NCI-H1694 (cell line): ENCODE measurements around the gene A4GALT.

ENCODE experiments used
- DNase-seq: peaks from one replicate; lab custom pipeline; 2025; lab: John Stamatoyannopoulos, UW

Gene A4GALT

DNA sequence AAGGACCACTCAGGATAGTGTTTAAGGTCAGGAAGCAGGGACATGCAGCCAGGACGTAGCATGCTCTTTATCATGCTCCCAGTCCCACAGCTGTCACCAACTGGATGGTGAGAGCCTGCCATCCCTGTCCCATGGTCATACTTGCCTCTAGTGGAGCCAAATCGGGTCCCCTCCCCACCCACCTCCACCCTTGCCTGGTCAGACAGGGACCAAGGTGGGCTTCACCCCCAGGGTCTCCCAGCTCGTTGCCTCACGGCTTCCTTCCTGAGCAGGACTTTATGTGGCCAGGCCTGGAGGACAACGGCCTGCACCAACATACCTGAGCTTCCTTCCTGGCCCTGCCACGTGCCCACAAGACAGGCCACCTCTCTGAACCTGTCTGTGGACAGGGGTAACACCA is 19.8 kb downstream of the A4GALT start:
- DNase-seq, result no peak

DNA sequence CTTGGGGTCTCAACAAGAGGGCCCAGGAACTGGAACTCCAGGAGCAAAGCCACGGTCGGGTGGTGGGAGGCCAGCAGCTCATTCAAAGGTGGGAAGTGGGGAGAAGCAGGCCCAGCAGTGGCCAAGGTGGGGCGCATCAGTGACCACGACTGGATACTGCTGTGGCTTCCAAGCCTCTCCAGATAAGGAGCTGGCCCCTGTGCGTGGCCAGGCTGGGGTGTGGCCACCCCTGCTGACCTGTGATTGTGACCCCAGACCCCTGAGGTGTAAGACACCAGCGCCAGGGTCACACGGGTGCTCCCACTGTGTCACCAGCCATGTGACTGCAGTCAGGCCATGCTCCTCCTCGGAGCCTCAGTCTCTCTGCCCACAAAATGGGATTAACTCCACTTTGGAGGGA is 20.3 kb downstream of the A4GALT start:
- DNase-seq, result no peak

DNA sequence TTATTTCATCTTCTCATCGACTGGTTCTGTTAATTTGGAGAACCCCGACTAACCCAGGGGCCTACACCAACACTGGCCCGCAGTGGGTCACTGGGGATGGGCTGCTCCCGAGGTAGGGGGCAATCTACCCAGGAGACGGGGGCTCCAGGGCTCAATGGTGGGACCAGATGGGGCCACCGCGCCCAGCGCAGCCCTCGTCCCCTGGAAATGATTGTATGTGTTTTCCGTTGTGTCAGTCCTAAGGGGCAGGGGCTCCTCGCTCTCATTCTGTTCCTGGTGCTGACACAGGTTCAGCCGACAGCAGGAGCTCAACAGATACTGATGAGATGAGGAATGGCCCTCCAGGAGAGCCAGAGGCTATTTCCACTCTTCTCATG is 20.7 kb downstream of the A4GALT start:
- no peak for DNase-seq

DNA sequence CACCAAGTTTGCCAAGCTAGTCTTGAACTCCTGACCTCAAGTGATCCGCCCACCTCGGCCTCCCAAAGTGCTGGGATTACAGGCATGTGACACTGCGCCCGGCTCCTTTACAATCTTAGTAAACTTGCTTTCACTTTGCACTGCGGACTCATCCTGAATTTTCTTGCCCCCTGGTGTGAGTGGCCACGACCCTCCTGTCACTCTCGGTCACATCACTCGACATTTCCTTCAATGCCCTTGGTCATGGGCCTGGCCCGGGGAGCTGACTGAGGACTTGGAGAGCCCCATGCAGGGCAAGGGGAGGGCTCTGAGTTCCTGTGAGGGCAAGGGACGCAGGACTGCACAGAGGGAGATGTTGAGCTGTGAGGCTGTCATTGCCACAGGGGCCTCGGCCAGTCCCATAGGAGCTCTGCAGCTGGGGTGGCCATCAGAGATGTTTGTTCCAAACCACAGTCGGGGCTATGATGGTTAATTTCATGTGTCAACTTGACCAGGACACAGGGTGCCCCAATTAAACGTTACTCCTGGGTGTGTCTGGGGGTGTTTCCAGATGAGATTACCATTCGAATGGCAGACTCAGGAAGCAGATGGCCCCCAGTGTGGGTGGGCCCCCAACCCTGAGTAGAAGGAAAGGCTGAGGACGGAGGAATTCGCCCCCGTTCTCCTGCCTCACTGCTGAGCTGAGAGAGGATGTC is 21.2 kb downstream of the A4GALT start:
- DNase-seq, result no peak

DNA sequence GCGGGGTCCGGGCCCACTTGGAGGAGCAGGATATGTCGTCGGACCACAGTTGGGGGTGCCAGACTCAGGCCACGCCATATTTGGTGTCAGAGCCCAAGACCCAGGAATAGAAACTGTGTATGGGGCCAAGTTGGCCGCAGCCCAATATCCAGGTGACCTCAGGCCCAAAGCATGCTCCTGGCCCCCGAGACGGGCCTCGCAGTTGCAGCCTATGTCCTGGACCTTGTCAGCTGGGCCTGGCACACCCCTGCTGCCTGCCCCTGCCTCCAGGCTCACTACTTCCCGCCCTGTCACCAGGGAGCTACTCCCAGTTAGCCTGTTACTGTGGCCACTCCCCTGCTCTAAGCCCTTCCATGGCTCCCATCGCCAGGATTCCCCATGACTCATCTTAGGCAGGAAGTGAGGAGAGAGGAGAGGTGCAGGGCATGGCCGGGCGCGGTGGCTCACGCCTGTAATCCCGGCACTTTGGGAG is 23.1 kb downstream of the A4GALT start:
- no peak for DNase-seq

DNA sequence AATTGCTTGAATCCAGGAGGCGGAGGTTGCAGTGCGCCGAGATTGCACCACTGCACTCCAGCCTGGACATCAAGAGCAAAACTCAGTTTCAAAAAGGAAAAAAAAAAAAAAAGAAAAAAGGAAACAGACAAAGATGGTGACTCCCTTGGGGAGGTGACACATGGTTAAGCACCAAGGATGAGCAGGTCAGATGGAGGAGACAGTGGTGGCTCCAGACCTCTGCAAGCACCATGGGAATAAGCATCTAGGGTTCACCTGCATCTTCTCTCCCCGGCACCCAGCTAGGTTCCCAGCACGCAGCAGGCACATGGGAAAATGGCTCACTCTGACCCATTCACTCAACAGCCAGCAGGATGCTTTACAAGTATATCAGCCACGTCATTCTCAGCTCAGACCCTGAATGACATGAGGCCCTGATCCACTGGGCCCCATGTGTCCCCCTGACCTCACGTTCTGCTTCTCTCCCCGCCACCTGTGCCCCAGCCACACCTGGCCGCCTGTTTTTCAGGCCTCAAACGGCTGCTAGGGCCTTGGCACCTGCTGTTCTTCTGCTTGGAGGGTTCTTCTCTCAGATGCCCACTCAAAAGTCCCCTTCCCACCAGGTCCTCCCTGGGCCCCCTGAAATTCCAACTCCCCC is 24.2 kb downstream of the A4GALT start:
- no peak for DNase-seq

DNA sequence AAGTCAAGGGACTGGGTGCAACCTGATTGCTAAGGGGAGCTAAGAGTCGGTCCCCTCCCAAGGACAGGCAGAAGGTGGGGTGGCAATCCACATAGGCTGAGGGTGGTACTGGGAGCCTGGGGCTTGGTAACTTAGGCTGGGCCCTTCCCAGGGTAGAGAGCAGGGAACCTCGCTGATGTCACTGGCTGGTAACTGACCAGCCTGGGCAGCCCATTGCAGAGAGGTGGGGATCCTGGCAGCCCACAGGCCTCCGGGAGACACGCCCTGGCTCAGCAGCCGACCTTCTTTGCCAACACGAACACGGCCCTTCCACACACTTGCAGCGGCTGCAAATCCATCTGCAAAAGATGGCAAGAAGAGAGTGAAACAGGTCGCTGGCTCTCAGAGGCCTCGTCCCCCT is 25.4 kb downstream of the A4GALT start:
- no peak for DNase-seq

DNA sequence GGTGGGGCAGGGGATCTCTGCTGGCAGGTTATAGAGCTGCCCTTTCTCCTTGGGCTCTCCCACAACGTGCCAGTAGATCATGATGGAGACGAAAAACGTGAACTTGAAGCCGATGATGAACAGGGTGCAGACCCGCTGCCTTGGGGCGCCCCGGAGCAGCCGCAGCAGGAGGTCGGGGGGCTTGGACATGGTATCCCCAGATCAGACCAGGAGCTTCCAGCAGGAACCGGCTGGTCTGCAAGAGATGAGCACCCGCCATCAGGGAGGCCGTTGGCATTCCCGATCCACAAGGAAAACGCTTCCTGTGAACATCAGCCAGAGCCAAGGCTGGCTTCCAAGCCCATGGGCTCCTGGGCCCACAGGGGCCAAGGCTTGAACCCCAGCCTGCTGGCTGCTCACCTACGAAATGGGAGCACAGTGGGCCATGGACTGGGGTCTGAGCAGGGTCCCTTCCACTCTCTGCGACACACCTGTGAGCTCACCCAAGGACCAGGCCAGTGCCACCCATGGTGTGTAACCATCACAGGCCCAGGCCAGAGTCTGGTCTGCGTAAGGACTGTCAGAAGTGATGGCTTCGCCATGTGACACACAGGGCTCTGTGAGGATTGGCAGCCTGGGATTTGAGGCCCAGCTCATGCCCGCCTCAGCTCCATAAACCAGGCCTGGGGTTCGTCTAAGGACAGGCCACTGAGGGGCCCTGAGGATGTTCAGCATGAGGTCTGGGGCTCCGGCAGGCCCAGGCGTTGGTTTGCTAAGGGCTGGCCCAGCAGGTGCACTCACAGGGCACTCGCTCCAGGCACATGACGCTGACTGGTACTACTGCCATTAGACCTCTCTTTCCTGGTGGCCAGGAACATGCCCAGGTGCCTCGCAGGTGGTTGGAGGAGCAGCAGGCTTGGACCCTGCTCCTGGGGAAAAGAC is 26.6 kb downstream of the A4GALT start:
- DNase-seq, result no peak

DNA sequence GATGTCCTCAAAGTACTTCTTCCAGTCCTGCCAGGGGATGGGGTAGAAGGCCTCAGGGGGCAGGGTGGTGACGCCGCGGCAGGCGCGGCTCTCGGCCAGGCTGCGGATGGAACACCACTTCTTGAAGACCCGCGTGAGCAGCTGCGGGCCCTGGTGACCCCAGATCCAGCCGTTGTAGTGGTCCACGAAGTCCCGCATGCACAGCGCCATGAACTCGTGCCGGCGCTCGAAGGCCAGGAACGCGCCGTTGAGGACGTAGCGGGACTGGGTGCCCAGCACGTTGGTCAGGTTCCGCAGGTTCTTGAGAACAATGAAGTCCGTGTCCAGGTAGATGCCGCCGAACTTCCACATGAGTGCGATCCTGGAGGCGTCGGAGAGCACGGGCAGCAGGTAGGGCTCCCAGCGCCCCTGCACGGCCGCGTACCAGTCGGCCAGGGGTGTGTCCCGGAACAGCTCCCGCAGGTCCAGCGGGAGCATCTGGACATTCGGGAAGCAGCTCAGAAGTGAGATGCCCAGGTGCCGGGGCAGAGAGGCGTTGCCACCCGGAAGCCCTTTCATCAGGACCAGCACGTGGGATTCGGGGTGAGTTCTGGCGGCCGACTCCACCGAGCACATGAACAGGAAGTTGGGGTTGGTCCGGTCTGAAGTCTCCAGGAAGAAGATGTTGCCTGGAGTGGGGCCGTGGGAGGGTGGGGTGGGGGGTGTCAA is 27.5 kb downstream of the A4GALT start:
- DNase-seq, result no peak

DNA sequence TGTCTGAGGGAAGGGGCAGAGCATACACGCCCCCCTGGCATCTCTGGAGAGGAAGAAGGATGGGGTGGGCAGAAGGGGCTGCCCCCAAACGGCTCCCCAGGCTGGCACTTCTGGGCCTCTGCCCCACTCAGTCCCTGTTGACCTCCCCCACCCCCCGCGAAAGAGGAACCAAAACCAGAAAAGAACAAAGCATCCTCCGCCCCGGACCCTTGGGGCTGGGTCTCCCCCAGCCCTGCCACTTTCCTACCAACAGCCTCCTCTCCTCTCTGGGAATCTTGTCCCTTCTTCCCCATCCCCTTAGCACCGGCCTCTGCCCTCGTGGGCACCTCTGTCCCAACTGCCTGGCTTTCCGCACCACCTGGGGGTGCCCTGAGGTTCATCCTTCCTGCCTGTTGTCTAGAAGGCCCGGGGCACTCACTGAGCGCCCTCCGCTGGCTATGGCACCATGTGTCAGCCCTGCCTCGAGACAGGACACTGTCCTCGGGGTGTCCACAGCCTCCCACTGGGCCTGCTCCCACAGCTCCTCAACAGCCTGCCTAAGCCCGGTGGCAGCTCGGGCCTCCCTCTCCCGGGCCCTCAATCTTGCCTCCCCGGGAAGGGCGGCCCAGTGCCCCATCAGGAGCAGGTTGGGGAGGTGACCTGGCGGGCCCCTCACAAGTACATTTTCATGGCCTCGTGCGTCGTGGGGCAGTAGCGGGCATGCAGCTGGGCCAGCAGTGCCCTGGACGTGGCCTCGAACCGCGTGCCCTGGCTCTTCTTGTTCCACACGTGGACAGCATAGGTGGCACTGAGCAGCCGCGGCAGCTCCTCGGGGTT is 28.2 kb downstream of the A4GALT start:
- no peak for DNase-seq

DNA sequence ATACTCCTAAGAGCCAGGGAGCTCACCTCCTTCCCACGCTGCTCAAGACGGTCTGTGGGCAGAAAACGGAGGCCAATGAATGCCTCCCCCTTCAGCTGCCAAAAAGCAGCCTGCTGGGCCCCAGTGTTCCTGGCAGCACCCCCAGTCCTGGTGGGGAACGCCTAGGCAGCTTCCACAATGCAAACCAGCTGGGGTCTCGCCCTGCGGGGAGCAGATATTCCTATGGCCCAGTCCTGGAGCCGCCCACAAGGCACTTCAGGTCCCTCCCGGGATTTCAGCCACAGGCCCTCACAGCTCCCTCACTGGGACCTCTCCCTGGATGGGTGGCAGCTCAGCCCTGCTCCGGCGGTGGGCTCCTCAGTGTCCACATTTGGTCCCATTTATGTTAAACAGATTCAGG is 29.2 kb downstream of the A4GALT start:
- DNase-seq, result no peak

DNA sequence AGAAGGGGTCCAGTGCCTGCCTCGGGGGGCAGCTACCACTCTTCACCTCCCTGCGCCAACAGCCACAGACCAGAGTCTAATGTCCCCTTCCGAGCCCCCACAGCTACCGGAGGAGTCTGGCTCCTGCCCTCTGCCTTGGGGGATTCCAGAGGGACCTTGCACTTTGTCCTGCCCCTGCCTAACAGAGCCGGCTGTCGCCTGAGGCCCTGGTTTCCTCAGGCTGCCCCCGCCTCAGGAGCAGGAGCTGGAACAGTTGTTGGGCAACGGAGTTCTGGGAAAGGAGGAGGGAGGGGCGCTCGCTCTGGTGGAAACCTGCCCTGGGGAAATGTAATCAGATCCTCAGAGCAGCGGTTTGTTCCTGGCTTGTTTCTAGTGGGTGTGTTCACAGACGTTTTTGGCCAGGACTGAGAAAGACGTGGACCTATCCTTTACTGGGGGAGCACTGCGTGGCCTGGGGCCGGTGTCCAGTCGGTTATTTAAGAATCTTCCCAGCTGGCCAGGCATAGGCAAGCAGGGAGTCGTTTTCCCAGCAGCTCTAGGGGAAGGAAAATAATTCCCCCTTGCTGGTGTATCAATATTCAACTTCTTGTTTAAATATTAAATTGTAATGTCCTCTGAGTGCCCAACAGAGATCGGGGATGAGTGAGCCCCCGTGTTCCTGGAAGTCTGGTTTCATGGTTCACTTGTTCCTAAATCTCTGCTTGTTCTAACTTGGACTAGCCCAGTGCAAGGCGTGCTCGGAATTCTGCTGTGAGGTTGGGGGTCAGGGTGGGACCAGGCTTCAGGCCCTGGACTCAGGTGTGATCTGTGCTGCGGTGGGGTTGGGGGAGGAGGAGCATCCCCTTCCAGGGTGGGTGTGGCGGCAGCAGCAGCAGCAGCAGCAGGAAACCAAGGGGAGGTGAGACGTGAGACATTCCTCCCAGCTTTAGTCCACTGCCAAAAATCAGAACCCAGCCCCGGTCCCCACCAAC is 32.1 kb downstream of the A4GALT start:
- peak; percentile 70 for DNase-seq

DNA sequence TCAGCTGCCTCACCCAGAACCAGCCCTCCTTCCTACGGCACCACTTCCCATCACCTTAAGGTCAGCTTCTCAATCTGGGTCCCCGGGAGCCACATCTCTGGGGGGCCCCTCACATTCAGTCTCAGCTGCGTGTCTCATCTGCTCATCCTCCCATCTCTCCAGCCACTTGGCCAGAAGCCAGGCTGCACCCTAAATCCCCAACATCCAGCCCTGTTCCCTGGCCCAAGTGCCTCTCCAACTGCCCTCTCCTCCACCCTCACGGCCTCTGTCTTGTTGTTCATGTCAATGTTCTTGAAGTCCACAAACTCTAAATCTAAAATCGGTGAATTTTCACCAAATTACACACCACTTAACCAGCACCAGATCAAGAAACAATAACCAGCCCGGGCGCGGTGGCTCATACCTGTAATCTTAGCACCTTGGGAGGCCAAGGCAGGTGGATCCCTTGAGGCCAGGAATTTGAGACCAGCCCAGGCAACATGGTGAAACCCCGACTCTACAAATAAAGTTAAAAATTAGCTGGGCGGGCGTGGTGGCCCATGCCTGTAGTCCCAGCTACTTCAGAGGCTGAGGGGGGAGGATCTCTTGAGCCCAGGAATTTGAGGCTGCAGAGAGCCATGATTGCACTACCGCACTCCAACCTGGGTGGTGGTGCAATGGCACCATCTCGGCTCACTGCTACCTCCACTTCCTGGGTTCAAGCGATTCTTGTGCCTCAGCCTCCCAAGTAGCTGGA is 33.7 kb downstream of the A4GALT start:
- no peak for DNase-seq

DNA sequence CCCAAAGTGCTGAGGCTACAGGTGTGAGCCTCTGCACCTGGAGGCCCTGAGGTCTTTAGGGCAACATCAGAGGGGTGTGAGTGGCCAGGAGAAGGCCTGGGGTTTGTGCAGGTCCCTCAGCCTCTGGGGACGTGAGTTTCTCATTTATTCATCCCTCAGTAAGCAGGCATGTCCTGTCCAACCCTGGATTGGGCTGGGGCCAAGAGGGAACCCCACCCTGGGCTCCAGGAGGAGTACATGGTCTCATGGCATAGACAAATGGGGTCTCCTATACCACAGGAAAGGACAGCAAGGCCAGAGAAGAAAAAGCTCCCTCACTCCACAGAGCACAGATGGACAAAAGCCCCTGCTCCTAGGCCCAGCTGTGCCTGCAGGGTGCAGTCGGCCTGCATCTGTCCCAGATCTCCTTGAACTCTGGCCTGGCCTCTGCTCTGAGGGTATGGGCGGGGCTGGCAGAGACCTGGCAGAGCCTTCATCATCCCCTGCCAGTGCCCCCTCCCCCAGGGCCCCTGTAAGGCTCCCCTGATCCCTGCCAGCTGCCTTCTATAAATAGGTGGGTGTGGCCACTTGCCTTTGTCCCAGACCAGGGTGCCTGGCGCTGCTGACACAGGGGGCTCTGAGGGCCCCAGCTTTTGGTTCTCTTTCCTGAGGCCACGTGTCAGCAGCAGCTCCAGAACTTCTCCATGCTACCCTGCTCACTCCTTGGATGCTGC is 34.6 kb downstream of the A4GALT start:
- peak; percentile 6 for DNase-seq

DNA sequence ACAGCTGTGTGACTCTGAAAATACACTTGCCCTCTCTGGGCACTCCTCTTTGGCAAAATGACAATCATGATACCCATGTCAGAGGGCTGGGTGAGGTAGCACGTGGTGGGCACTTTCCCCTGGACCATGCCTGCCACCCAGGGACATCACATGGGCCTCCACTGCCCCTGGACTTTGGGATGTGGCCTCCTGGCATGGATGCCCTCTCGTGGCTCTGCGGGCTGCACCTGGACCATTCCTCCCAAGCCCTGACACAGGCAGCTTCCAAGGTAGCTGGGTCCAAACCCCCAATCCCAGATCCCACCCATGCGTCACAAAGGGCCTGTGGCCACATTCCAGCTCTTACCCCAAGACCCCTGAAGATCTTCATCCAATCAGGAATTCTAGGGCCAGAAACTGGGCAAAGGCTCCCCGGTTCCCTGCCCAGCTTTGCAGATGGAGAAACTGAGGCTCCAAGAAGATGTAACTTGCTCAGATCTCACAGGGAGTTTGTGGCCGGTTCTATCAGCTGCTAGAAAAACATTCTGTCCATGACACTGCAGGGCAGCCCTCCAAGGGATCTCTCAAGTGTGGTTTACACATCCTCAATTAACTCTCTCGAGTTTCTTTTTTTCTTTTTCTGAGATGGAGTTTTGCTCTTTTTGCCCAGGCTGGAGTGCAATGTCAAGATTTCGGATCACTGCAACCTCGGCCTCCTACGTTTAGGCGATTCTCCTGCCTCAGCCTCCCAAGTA is 36.0 kb downstream of the A4GALT start:
- no peak for DNase-seq

DNA sequence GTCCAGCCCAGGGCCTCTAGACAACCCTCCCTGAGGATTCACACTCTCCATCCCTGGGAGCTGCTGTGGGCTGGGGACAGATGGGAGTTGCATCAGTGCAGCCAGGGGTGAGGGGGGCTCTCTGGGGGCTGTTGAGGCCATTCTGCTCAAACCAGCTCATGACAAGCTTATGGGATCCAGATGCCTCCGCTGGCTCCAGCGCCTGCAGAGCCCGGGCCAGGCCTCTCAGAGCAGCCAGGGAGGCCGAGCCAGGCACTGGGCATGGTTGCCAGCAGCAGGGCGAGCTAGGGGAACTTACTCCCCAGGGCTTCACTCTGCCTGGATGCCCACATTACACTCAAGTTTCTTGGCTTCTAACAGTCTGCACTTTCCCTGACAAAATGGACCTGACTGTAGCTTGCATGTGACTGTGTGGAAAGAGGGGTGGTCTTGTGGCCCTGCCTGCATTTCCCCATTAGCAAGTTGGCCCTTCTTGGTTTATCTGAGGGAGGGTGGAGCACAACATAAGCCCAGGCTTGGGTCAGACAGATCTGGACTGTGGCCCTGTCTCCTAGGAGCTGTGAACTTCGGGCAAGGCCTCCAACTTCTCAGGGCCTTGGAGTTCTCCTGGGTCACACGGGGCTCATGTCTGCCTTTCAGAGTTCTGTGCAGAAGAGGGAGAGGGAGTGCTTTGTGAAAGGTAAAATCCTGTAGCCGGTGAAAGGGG is 36.9 kb downstream of the A4GALT start:
- DNase-seq, result peak; percentile 30

DNA sequence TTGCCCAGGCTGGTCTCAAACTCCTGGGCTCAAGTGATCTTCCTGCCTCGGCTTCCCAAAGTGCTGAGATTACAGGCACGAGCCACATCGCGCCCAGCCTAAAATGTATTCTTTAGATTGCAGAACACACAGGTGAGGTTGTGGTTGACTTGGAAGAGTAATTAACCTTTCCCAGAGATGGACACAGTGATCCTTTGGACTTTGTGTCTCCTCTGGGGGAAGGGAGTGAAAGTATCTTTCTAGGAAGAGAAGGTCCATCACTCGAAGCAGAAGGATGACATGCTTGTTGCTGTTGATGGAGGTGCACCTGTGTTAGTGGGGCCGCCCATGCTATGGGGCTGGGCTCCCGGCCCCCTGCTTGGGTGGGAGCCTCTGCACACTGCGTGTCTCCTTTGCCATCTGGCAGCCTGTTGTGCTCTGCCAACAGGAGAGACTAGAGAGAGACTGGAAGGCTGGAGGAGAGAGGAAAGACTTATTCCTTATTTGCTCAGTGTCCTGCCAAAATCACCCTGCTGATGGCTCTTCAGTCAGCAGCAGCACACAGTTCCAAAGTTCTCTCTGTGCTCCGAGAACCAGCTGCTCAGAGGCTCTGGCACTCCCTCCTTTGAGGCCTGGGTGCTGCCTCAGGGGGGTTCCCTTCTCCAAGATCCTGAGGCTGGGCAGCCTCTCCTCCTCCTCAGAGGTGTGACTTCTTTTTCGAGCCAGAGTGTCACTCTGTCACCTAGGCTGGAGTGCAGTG is 38.4 kb downstream of the A4GALT start:
- DNase-seq, result no peak
